HEK293 (cell line): ENCODE data around the gene TESMIN.
A peak's percentile ranks its signal among the peaks of the same experiment; 100 is the strongest.

ENCODE experiments used
- CTCF ChIA-PET: fragments of 350-600 bp; formaldehyde crosslinking; extraction: SDS; loops from one replicate; lab custom pipeline; 2021; ENCODE audit warnings: antibody characterized with exemption; lab: Yijun Ruan, JAX
- POLR2A ChIA-PET: fragments of 300-600 bp; formaldehyde crosslinking; extraction: SDS; loops from one replicate; lab custom pipeline; 2020; ENCODE audit warnings: antibody characterized with exemption, inconsistent platforms; lab: Yijun Ruan, JAX
- H3K27ac ChIP-seq: fragments of 200-500 bp; sonication (Bioruptor generic); 2 replicates; pipeline ENCODE4 v1.5.1; 2014; ENCODE audit warnings: low read depth, low read length, control low read depth, inconsistent platforms; ENCODE audit errors: extremely low read depth
- H3K36me3 ChIP-seq, 2 experiments: fragments of 200-500 bp in 1 of 2; sonication (Bioruptor generic) in 1 of 2; 1 replicate in 1 of 2; 2 replicates in 1 of 2; pipeline ENCODE4 v1.5.1; 2014 to 2017; ENCODE audit warnings: inconsistent platforms in 2 of 2, low read length in 2 of 2; ENCODE audit not compliant: control insufficient read depth in 2 of 2, insufficient read depth in 1 of 2
- H3K4me1 ChIP-seq: fragments of 200-500 bp; sonication (Bioruptor generic); 2 replicates; pipeline ENCODE4 v1.5.1; 2014; ENCODE audit warnings: mild to moderate bottlenecking, low read length, inconsistent platforms; ENCODE audit not compliant: control insufficient read depth, insufficient read depth
- H3K4me3 ChIP-seq: 2 replicates; pipeline ENCODE4 v1.5.1; 2011; ENCODE audit warnings: low read depth, mild to moderate bottlenecking, control low read depth, low read length, moderate library complexity
- H3K9me3 ChIP-seq: fragments of 200-500 bp; sonication (Bioruptor generic); 2 replicates; pipeline ENCODE4 v1.5.1; 2014; ENCODE audit warnings: low read depth, low read length, inconsistent platforms; ENCODE audit not compliant: control insufficient read depth, insufficient read depth
- EGR2 ChIP-seq: fragments of 450-650 bp; formaldehyde crosslinking; IDR thresholded peaks from 2 replicates; pipeline ENCODE4 v1.5.1; 2016; ENCODE audit warnings: low read depth, missing biosample characterization, missing genetic modification characterization
- SCRT2 ChIP-seq: fragments of 450-650 bp; formaldehyde crosslinking; IDR thresholded peaks from 2 replicates; pipeline ENCODE4 v1.5.1; 2016; ENCODE audit warnings: missing biosample characterization, missing genetic modification characterization
- TRIM28 ChIP-seq: IDR thresholded peaks from 2 replicates; pipeline ENCODE4 v1.6.1; 2011; ENCODE audit warnings: low read length, control low read depth, borderline replicate concordance
- ZBTB8A ChIP-seq: fragments of 450-650 bp; formaldehyde crosslinking; IDR thresholded peaks from 2 replicates; pipeline ENCODE4 v1.5.1; 2016; ENCODE audit warnings: missing biosample characterization, missing genetic modification characterization
- ZFP41 ChIP-seq: fragments of 450-650 bp; formaldehyde crosslinking; IDR thresholded peaks from 2 replicates; pipeline ENCODE4 v1.5.1; 2016; ENCODE audit warnings: missing biosample characterization, missing genetic modification characterization, borderline replicate concordance
- ZIC2 ChIP-seq: fragments of 450-650 bp; formaldehyde crosslinking; IDR thresholded peaks from 2 replicates; pipeline ENCODE4 v1.5.1; 2016; ENCODE audit warnings: missing biosample characterization, missing genetic modification characterization
- ZNF341 ChIP-seq: fragments of 450-650 bp; formaldehyde crosslinking; IDR thresholded peaks from 2 replicates; pipeline ENCODE4; 2016; ENCODE audit warnings: low read depth, missing biosample characterization, missing genetic modification characterization
- ZNF521 ChIP-seq: fragments of 450-650 bp; formaldehyde crosslinking; IDR thresholded peaks from 2 replicates; pipeline ENCODE4 v1.5.1; 2017; ENCODE audit warnings: missing biosample characterization, mild to moderate bottlenecking, missing genetic modification characterization
- ZNF558 ChIP-seq: fragments of 450-650 bp; formaldehyde crosslinking; IDR thresholded peaks from 2 replicates; pipeline ENCODE4 v1.5.1; 2016; ENCODE audit warnings: missing biosample characterization, missing genetic modification characterization
- TF ChIP-seq, protein P1 (sequence below): fragments of 450-650 bp; formaldehyde crosslinking; IDR thresholded peaks from 2 replicates; pipeline ENCODE4 v1.5.1; 2016; ENCODE audit warnings: missing biosample characterization, missing genetic modification characterization, borderline replicate concordance
- TF ChIP-seq, protein P2 (sequence below): fragments of 450-650 bp; formaldehyde crosslinking; IDR thresholded peaks from 2 replicates; pipeline ENCODE4 v1.5.1; 2016; ENCODE audit warnings: missing biosample characterization, missing genetic modification characterization
- TF ChIP-seq, protein P3 (sequence below): fragments of 450-650 bp; formaldehyde crosslinking; IDR thresholded peaks from 2 replicates; pipeline ENCODE4 v1.5.1; 2016; ENCODE audit warnings: missing biosample characterization, missing genetic modification characterization
- TF ChIP-seq, protein P4 (sequence below): fragments of 450-650 bp; formaldehyde crosslinking; IDR thresholded peaks from 2 replicates; pipeline ENCODE4 v1.5.1; 2016; ENCODE audit warnings: missing biosample characterization, missing genetic modification characterization
- TF ChIP-seq, protein P5 (sequence below): fragments of 450-650 bp; formaldehyde crosslinking; conservative IDR thresholded peaks from 2 replicates; pipeline ENCODE4 v1.5.1; 2016; ENCODE audit warnings: low read depth, missing biosample characterization, missing genetic modification characterization
- TF ChIP-seq, protein P6 (sequence below): fragments of 450-650 bp; formaldehyde crosslinking; IDR thresholded peaks from 2 replicates; pipeline ENCODE4 v1.5.1; 2016; ENCODE audit warnings: missing biosample characterization, missing genetic modification characterization

TESMIN gene, protein sequence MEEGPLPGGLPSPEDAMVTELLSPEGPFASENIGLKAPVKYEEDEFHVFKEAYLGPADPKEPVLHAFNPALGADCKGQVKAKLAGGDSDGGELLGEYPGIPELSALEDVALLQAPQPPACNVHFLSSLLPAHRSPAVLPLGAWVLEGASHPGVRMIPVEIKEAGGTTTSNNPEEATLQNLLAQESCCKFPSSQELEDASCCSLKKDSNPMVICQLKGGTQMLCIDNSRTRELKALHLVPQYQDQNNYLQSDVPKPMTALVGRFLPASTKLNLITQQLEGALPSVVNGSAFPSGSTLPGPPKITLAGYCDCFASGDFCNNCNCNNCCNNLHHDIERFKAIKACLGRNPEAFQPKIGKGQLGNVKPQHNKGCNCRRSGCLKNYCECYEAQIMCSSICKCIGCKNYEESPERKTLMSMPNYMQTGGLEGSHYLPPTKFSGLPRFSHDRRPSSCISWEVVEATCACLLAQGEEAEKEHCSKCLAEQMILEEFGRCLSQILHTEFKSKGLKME

DNA sequence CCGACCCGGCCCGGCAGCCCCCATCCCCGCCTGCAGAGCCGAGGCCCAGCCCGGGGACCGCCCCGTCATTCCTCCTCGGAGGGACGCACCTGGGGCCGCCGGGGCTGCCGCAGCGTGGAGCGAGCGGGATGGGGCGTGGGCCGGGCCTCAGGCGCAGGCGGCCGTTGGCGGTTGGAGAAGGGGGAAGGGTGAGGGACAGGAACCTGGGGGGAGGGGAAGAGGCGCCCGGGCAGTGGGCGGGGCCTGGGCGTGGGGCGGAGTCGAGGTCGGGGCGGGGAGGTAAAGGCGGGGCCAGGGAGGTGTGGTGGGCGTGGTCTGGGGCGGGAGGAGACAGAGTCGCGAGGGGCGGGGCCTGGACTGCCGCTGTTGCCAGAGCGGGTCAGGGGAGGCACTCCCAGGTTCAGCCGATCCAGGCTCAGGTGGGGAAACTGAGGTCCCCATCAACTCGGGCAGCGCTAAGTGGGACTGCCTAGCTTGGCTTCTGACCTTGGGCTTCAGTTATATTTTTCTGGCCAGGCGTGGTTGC, at the start of gene TESMIN:
TSS of gene TESMIN (minus strand) at position 190 of the 526 bp plus-strand sequence. CDS start 860 bp downstream, outside the sequence.
- peak within 1 kb of the TSS; percentile 42 for H3K4me3 ChIP-seq
- no peaks in the 10 kb centered on the region for H3K9me3 ChIP-seq
- POLR2A ChIA-PET: no interaction called here
- H3K27ac ChIP-seq: no peak within 1 kb of the TSS
- CTCF ChIA-PET: interaction anchor here (0.7 kb wide), 1 partner anchor 21 kb away, joined by 4 read pairs; no protein-coding TSS in a partner anchor
- H3K36me3 ChIP-seq: peaks cover 0 to 17% of the 10 kb centered on the region in 2 experiments; a peak in 1 of 3 replicates
- H3K4me1 ChIP-seq: no peaks in the 10 kb centered on the region
- TF ChIP-seq, protein P1, sequence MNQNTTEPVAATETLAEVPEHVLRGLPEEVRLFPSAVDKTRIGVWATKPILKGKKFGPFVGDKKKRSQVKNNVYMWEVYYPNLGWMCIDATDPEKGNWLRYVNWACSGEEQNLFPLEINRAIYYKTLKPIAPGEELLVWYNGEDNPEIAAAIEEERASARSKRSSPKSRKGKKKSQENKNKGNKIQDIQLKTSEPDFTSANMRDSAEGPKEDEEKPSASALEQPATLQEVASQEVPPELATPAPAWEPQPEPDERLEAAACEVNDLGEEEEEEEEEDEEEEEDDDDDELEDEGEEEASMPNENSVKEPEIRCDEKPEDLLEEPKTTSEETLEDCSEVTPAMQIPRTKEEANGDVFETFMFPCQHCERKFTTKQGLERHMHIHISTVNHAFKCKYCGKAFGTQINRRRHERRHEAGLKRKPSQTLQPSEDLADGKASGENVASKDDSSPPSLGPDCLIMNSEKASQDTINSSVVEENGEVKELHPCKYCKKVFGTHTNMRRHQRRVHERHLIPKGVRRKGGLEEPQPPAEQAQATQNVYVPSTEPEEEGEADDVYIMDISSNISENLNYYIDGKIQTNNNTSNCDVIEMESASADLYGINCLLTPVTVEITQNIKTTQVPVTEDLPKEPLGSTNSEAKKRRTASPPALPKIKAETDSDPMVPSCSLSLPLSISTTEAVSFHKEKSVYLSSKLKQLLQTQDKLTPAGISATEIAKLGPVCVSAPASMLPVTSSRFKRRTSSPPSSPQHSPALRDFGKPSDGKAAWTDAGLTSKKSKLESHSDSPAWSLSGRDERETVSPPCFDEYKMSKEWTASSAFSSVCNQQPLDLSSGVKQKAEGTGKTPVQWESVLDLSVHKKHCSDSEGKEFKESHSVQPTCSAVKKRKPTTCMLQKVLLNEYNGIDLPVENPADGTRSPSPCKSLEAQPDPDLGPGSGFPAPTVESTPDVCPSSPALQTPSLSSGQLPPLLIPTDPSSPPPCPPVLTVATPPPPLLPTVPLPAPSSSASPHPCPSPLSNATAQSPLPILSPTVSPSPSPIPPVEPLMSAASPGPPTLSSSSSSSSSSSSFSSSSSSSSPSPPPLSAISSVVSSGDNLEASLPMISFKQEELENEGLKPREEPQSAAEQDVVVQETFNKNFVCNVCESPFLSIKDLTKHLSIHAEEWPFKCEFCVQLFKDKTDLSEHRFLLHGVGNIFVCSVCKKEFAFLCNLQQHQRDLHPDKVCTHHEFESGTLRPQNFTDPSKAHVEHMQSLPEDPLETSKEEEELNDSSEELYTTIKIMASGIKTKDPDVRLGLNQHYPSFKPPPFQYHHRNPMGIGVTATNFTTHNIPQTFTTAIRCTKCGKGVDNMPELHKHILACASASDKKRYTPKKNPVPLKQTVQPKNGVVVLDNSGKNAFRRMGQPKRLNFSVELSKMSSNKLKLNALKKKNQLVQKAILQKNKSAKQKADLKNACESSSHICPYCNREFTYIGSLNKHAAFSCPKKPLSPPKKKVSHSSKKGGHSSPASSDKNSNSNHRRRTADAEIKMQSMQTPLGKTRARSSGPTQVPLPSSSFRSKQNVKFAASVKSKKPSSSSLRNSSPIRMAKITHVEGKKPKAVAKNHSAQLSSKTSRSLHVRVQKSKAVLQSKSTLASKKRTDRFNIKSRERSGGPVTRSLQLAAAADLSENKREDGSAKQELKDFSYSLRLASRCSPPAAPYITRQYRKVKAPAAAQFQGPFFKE (tag by site-specific recombination): no peak
- TF ChIP-seq ZIC2: peak; percentile 50
- TF ChIP-seq ZNF341 (tag by site-specific recombination): peak; percentile 57; the same call in 1 of the 2 replicates
- TF ChIP-seq ZBTB8A (tag by site-specific recombination): peak; percentile 24; the same call in 1 of the 2 replicates
- TF ChIP-seq, protein P2, sequence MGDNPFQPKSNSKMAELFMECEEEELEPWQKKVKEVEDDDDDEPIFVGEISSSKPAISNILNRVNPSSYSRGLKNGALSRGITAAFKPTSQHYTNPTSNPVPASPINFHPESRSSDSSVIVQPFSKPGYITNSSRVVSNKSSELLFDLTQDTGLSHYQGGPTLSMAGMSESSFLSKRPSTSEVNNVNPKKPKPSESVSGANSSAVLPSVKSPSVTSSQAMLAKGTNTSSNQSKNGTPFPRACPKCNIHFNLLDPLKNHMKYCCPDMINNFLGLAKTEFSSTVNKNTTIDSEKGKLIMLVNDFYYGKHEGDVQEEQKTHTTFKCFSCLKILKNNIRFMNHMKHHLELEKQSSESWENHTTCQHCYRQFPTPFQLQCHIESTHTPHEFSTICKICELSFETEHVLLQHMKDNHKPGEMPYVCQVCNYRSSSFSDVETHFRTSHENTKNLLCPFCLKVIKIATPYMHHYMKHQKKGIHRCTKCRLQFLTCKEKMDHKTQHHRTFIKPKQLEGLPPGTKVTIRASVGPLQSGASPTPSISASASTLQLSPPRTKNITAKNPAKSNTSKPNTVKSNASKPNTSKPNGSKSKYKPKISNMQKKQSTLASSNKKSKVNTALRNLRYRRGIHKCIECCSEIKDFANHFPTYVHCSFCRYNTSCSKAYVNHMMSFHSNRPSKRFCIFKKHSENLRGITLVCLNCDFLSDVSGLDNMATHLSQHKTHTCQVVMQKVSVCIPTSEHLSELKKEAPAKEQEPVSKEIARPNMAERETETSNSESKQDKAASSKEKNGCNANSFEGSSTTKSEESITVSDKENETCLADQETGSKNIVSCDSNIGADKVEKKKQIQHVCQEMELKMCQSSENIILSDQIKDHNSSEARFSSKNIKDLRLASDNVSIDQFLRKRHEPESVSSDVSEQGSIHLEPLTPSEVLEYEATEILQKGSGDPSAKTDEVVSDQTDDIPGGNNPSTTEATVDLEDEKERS: no peak
- TF ChIP-seq, protein P3, sequence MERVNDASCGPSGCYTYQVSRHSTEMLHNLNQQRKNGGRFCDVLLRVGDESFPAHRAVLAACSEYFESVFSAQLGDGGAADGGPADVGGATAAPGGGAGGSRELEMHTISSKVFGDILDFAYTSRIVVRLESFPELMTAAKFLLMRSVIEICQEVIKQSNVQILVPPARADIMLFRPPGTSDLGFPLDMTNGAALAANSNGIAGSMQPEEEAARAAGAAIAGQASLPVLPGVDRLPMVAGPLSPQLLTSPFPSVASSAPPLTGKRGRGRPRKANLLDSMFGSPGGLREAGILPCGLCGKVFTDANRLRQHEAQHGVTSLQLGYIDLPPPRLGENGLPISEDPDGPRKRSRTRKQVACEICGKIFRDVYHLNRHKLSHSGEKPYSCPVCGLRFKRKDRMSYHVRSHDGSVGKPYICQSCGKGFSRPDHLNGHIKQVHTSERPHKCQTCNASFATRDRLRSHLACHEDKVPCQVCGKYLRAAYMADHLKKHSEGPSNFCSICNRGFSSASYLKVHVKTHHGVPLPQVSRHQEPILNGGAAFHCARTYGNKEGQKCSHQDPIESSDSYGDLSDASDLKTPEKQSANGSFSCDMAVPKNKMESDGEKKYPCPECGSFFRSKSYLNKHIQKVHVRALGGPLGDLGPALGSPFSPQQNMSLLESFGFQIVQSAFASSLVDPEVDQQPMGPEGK (tag by site-specific recombination): peak; percentile 62; the same call in 1 of the 2 replicates
- no peak for TF ChIP-seq TRIM28
- TF ChIP-seq, protein P4, sequence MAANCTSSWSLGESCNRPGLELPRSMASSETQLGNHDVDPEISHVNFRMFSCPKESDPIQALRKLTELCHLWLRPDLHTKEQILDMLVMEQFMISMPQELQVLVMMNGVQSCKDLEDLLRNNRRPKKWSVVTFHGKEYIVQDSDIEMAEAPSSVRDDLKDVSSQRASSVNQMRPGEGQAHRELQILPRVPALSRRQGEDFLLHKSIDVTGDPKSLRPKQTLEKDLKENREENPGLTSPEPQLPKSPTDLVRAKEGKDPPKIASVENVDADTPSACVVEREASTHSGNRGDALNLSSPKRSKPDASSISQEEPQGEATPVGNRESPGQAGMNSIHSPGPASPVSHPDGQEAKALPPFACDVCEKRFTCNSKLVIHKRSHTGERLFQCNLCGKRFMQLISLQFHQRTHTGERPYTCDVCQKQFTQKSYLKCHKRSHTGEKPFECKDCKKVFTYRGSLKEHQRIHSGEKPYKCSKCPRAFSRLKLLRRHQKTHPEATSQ (tag by site-specific recombination): no peak
- TF ChIP-seq, protein P5, sequence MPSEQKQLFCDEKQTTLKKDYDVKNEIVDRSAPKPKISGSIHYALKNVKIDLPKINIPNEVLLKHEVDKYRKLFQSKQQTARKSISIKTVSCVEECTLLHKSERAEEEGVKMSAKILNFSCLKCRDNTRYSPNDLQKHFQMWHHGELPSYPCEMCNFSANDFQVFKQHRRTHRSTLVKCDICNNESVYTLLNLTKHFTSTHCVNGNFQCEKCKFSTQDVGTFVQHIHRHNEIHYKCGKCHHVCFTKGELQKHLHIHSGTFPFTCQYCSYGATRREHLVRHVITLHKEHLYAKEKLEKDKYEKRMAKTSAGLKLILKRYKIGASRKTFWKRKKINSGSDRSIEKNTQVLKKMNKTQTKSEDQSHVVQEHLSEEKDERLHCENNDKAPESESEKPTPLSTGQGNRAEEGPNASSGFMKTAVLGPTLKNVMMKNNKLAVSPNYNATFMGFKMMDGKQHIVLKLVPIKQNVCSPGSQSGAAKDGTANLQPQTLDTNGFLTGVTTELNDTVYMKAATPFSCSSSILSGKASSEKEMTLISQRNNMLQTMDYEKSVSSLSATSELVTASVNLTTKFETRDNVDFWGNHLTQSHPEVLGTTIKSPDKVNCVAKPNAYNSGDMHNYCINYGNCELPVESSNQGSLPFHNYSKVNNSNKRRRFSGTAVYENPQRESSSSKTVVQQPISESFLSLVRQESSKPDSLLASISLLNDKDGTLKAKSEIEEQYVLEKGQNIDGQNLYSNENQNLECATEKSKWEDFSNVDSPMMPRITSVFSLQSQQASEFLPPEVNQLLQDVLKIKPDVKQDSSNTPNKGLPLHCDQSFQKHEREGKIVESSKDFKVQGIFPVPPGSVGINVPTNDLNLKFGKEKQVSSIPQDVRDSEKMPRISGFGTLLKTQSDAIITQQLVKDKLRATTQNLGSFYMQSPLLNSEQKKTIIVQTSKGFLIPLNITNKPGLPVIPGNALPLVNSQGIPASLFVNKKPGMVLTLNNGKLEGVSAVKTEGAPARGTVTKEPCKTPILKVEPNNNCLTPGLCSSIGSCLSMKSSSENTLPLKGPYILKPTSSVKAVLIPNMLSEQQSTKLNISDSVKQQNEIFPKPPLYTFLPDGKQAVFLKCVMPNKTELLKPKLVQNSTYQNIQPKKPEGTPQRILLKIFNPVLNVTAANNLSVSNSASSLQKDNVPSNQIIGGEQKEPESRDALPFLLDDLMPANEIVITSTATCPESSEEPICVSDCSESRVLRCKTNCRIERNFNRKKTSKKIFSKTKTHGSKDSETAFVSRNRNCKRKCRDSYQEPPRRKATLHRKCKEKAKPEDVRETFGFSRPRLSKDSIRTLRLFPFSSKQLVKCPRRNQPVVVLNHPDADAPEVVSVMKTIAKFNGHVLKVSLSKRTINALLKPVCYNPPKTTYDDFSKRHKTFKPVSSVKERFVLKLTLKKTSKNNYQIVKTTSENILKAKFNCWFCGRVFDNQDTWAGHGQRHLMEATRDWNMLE: no peak
- TF ChIP-seq, protein P6, sequence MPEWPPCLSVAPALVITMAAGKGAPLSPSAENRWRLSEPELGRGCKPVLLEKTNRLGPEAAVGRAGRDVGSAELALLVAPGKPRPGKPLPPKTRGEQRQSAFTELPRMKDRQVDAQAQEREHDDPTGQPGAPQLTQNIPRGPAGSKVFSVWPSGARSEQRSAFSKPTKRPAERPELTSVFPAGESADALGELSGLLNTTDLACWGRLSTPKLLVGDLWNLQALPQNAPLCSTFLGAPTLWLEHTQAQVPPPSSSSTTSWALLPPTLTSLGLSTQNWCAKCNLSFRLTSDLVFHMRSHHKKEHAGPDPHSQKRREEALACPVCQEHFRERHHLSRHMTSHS (tag by site-specific recombination): no peak
- peak; percentile 83 for TF ChIP-seq EGR2
- TF ChIP-seq ZNF558: no peak
- no peak for TF ChIP-seq ZNF521 (tag by site-specific recombination)
- no peak for TF ChIP-seq ZFP41 (tag by site-specific recombination)
- no peak for TF ChIP-seq SCRT2
